ENCODE results near the gene UGT1A5.

The UGT1A5 gene

DNA sequence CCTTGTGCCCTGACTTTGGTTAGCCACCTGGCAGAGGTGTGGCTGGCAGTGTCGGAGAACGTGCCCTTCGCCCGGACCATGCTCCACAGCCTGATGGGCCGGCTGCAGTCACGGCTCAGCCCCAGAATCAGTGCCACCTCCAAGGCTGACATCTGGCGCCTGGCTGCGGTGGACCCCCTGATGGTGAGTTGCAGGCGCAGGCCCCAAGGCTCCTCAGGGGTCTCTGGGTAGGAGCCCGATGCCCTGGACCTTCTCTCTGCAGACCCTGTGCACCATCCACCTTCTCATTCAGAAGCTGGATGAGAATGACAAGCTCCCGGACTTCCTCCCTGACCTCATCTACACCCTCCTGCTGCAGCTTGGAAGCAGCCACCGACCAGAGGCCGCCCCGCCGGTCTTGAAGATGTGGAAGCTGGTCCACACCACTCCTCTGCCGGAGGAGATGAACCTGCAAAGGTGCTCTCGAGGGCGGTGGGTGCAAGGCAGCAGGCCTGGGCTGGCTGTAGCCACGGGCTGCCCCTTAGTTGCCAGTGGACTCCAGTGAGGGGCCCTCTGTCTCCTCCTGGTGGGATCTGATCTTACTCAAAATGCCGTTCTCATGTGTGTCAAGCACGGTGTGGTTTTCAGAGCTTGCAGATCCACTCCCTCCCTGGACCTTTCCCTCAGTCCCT, 109.5 kb downstream of the UGT1A5 start:
- no peak for DNase-seq (ENCODE audit: low read depth)
- TF ChIP-seq CTCF (IDR thresholded peaks at IDR 0.05; ENCODE audit: low read length, missing control alignments): no peak
- no peak overlapping the region for H3K4me3 ChIP-seq (replicated peaks; ENCODE audit: low read depth, low read length)

All from fibroblast of pulmonary artery (primary cell).